ENCODE results near the gene FAM107B.

DNA sequence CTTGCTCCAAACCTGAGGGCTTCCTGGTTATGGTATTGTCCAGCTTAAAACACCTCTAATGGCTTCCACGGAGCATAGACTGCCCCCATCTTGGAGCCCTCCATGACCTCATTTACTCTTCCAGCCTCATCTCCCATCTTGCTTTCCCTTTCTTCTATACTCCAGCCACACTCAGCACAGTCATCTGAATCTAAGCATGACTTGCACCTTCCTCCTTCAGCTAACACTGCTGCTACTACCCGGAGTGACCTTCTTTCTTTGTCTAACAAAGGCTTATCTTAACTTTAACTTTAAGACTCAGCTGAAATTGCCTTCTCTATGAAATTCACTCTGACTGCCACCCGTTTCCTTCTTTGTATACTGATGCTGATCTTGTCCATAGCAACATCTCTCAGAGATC, 135.1 kb downstream of the FAM107B start:
- TF ChIP-seq, protein P1, sequence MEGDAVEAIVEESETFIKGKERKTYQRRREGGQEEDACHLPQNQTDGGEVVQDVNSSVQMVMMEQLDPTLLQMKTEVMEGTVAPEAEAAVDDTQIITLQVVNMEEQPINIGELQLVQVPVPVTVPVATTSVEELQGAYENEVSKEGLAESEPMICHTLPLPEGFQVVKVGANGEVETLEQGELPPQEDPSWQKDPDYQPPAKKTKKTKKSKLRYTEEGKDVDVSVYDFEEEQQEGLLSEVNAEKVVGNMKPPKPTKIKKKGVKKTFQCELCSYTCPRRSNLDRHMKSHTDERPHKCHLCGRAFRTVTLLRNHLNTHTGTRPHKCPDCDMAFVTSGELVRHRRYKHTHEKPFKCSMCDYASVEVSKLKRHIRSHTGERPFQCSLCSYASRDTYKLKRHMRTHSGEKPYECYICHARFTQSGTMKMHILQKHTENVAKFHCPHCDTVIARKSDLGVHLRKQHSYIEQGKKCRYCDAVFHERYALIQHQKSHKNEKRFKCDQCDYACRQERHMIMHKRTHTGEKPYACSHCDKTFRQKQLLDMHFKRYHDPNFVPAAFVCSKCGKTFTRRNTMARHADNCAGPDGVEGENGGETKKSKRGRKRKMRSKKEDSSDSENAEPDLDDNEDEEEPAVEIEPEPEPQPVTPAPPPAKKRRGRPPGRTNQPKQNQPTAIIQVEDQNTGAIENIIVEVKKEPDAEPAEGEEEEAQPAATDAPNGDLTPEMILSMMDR (tag by site-specific recombination; IDR thresholded peaks at IDR 0.05), result no peak
- TF ChIP-seq, protein P2, sequence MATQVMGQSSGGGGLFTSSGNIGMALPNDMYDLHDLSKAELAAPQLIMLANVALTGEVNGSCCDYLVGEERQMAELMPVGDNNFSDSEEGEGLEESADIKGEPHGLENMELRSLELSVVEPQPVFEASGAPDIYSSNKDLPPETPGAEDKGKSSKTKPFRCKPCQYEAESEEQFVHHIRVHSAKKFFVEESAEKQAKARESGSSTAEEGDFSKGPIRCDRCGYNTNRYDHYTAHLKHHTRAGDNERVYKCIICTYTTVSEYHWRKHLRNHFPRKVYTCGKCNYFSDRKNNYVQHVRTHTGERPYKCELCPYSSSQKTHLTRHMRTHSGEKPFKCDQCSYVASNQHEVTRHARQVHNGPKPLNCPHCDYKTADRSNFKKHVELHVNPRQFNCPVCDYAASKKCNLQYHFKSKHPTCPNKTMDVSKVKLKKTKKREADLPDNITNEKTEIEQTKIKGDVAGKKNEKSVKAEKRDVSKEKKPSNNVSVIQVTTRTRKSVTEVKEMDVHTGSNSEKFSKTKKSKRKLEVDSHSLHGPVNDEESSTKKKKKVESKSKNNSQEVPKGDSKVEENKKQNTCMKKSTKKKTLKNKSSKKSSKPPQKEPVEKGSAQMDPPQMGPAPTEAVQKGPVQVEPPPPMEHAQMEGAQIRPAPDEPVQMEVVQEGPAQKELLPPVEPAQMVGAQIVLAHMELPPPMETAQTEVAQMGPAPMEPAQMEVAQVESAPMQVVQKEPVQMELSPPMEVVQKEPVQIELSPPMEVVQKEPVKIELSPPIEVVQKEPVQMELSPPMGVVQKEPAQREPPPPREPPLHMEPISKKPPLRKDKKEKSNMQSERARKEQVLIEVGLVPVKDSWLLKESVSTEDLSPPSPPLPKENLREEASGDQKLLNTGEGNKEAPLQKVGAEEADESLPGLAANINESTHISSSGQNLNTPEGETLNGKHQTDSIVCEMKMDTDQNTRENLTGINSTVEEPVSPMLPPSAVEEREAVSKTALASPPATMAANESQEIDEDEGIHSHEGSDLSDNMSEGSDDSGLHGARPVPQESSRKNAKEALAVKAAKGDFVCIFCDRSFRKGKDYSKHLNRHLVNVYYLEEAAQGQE (tag by site-specific recombination; IDR thresholded peaks at IDR 0.05), result no peak
- TF ChIP-seq ZNF112 (tag by site-specific recombination; IDR thresholded peaks at IDR 0.05) (no peak), ZNF777 (tag by site-specific recombination; IDR thresholded peaks at IDR 0.05; ENCODE audit: borderline replicate concordance) (no peak), ZNF211 (tag by site-specific recombination; IDR thresholded peaks at IDR 0.05; ENCODE audit: low read depth) (no peak), ZNF561 (tag by site-specific recombination; IDR thresholded peaks at IDR 0.05; ENCODE audit: borderline replicate concordance) (no peak), KLF1 (tag by site-specific recombination; IDR thresholded peaks at IDR 0.05) (no peak), ZNF174 (tag by site-specific recombination; IDR thresholded peaks at IDR 0.05) (no peak)

All from HEK293 (cell line).